K562 (cell line): Measurements from ENCODE around the gene MTA1. TPM values are rescaled to one million over a fixed set of nuclear protein-coding genes. Genes with fewer than 3 reads are reported as not detected.

Source experiments
- HMBOX1 ChIP-seq: sonication (generic); IDR thresholded peaks from 2 replicates; pipeline ENCODE4 v1.6.1; 2016
- HMGXB4 ChIP-seq: sonication (generic); formaldehyde crosslinking; IDR thresholded peaks from 2 replicates; pipeline ENCODE4 v1.8.1; 2023; ENCODE audit warnings: mild to moderate bottlenecking, missing genetic modification reagents
- NR0B1 ChIP-seq: fragments of 450-650 bp; IDR thresholded peaks from one replicate; pipeline ENCODE4 v1.6.1; 2018; ENCODE audit warnings: mild to moderate bottlenecking, moderate library complexity; ENCODE audit not compliant: partially characterized antibody
- SREBF1 ChIP-seq: fragments of 150-350 bp; IDR thresholded peaks from 2 replicates; pipeline ENCODE4 v1.6.1; 2014; ENCODE audit warnings: antibody characterized with exemption, low read depth, low read length, borderline replicate concordance
- SUPT5H ChIP-seq: fragments of 450-650 bp; IDR thresholded peaks from 2 replicates; pipeline ENCODE4 v1.6.1; 2016
- USF1 ChIP-seq: sonication (generic); formaldehyde crosslinking; IDR thresholded peaks from 2 replicates; pipeline ENCODE4 v1.9.0; 2022; ENCODE audit warnings: mild to moderate bottlenecking, missing genetic modification reagents
- ZBED1 ChIP-seq: IDR thresholded peaks from 2 replicates; pipeline ENCODE4 v1.6.1; 2014
- ZFP36 ChIP-seq: fragments of 150-350 bp; IDR thresholded peaks from 2 replicates; pipeline ENCODE4 v1.6.1; 2018; ENCODE audit warnings: low read length, low read depth; ENCODE audit not compliant: partially characterized antibody
- ZNF212 ChIP-seq: fragments of 450-650 bp; formaldehyde crosslinking; IDR thresholded peaks from 2 replicates; pipeline ENCODE4 v1.4.0; 2020; ENCODE audit warnings: mild to moderate bottlenecking
- ZNF780A ChIP-seq: fragments of 250-450 bp; sonication (Bioruptor Pico); IDR thresholded peaks from 2 replicates; pipeline ENCODE4 v1.5.0; 2021; ENCODE audit warnings: mild to moderate bottlenecking
- polyA plus RNA-seq, 8 experiments: library from polyadenylated mRNA; depleted of rRNA in 4 of 8; stranded (reverse) in 5 of 8; unstranded in 3 of 8; fragments of >200 nt; fragmentation: Nextera tagmentation in 2 of 8; fragmentation: Illumina TruSeq in 1 of 8; extraction: Ambion mirVana in 2 of 8; extraction: Trizol in 1 of 8; gene quantifications; 2 replicates each; pipeline versions ENCODE4 v1.2.1 to v1.2.3, GENCODE V29; 2011 to 2014; ENCODE audit warnings: inconsistent platforms in 1 of 8, missing spikeins in 1 of 8
- total RNA-seq, 7 experiments: library from RNA; depleted of rRNA in 6 of 7; stranded (reverse); fragments of >200 nt in 6 of 7; fragmentation: Illumina TruSeq in 2 of 7; extraction: Trizol in 2 of 7; gene quantifications; 2 replicates each; pipeline versions ENCODE4 v1.2.1 to v1.2.3, GENCODE V29; 2011 to 2021; ENCODE audit warnings: low replicate concordance in 1 of 7

The MTA1 gene
- total and polyA plus RNA-seq, 9 of the 15 experiments (the other 6 are each of a cell fraction or from before 2014, with no cell fraction given) = 0.13 to 118 (median 32.3) TPM

GRCh38 chr14:105427412-105427811 is 7.8 kb downstream of the MTA1 start (continued):
- TF ChIP-seq NR0B1 (no peak), ZNF780A (no peak), SUPT5H (no peak), HMGXB4 (no peak), ZFP36 (no peak), ZBED1 (no peak), HMBOX1 (no peak), ZNF212 (CRISPR knock-in tag) (no peak), USF1 (CRISPR knock-in tag) (no peak), SREBF1 (no peak)
- TF ChIP-seq, all 486 proteins: peak for 0
